Fibroblast of peridontal ligament (primary cell): Measurements from ENCODE around the gene ATG10.
"Not testable (repeated sequence)": the region's sequence is repeated elsewhere in the genome, so short reads cannot be mapped to it uniquely, and the experiment has no call there.

Experiments
- DNase-seq: peaks from one replicate; pipeline ENCODE4 v3.0.0-alpha.2; 2010; ENCODE audit errors: extremely low read depth

Gene ATG10

GRCh38 chr5:82222597-82223574 is 251.1 kb downstream of the ATG10 start:
- DNase-seq, result peak; percentile 25

- peak; percentile 79 for DNase-seq
Observed at GRCh38 chr5:82225525-82226172, 253.8 kb downstream of the ATG10 start.

- DNase-seq, result no peak
Observed at GRCh38 chr5:82234885-82235284, 263.1 kb downstream of the ATG10 start.

GRCh38 chr5:82244151-82244550 is 272.3 kb downstream of the ATG10 start:
- DNase-seq, result no peak

GRCh38 chr5:82244854-82245635 is 273.2 kb downstream of the ATG10 start:
- DNase-seq, result peak; percentile 42

- DNase-seq, result no peak
Observed at GRCh38 chr5:82246960-82247574, 275.2 kb downstream of the ATG10 start.

GRCh38 chr5:82252744-82253143 is 280.9 kb downstream of the ATG10 start:
- DNase-seq, result no peak

GRCh38 chr5:82255844-82256243 is 284.0 kb downstream of the ATG10 start:
- DNase-seq, result no peak

GRCh38 chr5:82257247-82257646 is 285.4 kb downstream of the ATG10 start:
- DNase-seq, result no peak

GRCh38 chr5:82257729-82258128 is 285.9 kb downstream of the ATG10 start:
- DNase-seq, result no peak

GRCh38 chr5:82259172-82259800 is 287.5 kb downstream of the ATG10 start:
- peak; percentile 70 for DNase-seq

GRCh38 chr5:82265047-82265446 is 293.2 kb downstream of the ATG10 start:
- DNase-seq, result peak; percentile 58

GRCh38 chr5:82267297-82267933 is 295.6 kb downstream of the ATG10 start:
- DNase-seq, result not testable (repeated sequence)

- not testable (repeated sequence) for DNase-seq
Observed at GRCh38 chr5:82269363-82269762, 297.5 kb downstream of the ATG10 start.

GRCh38 chr5:82272571-82273356 is 300.9 kb downstream of the ATG10 start:
- DNase-seq, result not testable (repeated sequence)

- DNase-seq, result not testable (repeated sequence)
Observed at GRCh38 chr5:82273426-82273825, 301.6 kb downstream of the ATG10 start.

GRCh38 chr5:82274343-82275211 is 302.8 kb downstream of the ATG10 start:
- DNase-seq, result no peak

GRCh38 chr5:82275216-82275664 is 303.4 kb downstream of the ATG10 start:
- no peak for DNase-seq
